ENCODE results near the gene LYSMD3.
A peak's percentile ranks its signal among the peaks of the same experiment; 100 is the strongest.

LYSMD3 gene

GRCh38 chr5:90529939-90530677 lies 724 bp upstream of the LYSMD3 start:
- TF ChIP-seq CTCF (IDR thresholded peaks at IDR 0.05), result peak; percentile 83

- no peak for TF ChIP-seq CTCF (IDR thresholded peaks at IDR 0.05)
These were observed 687 bp downstream of the LYSMD3 start for GRCh38 chr5:90528601-90529193.

GRCh38 chr5:90519081-90519480 lies 10.3 kb downstream of the LYSMD3 start:
- TF ChIP-seq CTCF (IDR thresholded peaks at IDR 0.05), result no peak

GRCh38 chr5:90518661-90519060 lies 10.7 kb downstream of the LYSMD3 start:
- TF ChIP-seq CTCF (IDR thresholded peaks at IDR 0.05), result no peak

GRCh38 chr5:90514520-90514919 lies 14.9 kb downstream of the LYSMD3 start:
- no peak for TF ChIP-seq CTCF (IDR thresholded peaks at IDR 0.05)

GRCh38 chr5:90510438-90510837 lies 18.9 kb downstream of the LYSMD3 start:
- TF ChIP-seq CTCF (IDR thresholded peaks at IDR 0.05), result no peak

GRCh38 chr5:90506221-90506620 lies 23.2 kb downstream of the LYSMD3 start:
- no peak for TF ChIP-seq CTCF (IDR thresholded peaks at IDR 0.05)

Measured in LNCAP (cell line).